ENCODE measurements around the gene SEMA5A.

DNA sequence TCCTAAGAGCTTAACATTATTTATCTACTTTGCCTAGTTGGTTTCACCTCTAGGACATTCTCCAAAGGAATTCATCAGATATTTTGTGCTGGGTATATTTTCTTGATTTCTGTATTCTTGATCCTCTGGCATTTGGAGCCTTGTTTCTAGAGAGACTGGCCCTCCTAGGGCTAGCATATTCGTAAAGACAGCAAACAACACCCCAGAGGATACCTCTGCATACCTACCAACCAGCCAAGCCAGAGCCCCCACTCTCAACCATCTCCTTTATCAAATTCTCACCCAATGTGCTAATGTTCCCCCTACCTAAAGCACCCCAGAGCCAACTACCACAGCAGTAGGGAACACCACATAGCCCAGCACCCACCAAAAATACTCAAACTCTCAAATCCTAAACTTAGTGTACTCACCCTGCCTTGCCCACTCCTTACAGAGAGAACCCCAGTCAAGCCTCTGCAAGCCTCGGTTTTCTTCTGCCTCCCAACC, 149.5 kb downstream of the SEMA5A start:
- TF ChIP-seq CTCF (IDR thresholded peaks at IDR 0.05) = no peak
- no peak for TF ChIP-seq POLR2AphosphoS5 (IDR thresholded peaks at IDR 0.05; ENCODE audit: insufficient read depth in 1 of 2, low read depth in 1 of 2)
- no peak for TF ChIP-seq POLR2A (IDR thresholded peaks at IDR 0.05)
